Measurements from ENCODE around the gene PCDH9.

DNA sequence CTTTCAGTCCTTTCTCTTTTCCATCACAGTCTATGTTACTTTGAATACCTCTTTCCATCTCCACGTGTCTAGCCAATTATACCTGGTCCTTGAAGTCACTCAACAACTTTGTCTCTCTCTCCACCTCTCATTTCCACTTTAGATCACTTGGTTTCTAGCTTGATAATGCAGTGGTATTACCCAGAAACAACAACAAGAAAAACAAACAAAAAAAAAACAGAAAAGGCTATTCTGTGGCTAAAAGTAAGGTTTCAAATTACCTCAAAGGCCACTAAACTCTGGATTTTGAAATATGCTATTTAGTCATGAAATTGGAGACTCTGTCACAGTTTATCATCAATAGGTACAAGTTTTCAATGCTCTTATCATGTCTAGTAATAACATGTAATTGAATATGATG lies 184.8 kb downstream of the PCDH9 start:
- TF ChIP-seq POLR2A (IDR thresholded peaks at IDR 0.05) = no peak
- TF ChIP-seq, protein P1, sequence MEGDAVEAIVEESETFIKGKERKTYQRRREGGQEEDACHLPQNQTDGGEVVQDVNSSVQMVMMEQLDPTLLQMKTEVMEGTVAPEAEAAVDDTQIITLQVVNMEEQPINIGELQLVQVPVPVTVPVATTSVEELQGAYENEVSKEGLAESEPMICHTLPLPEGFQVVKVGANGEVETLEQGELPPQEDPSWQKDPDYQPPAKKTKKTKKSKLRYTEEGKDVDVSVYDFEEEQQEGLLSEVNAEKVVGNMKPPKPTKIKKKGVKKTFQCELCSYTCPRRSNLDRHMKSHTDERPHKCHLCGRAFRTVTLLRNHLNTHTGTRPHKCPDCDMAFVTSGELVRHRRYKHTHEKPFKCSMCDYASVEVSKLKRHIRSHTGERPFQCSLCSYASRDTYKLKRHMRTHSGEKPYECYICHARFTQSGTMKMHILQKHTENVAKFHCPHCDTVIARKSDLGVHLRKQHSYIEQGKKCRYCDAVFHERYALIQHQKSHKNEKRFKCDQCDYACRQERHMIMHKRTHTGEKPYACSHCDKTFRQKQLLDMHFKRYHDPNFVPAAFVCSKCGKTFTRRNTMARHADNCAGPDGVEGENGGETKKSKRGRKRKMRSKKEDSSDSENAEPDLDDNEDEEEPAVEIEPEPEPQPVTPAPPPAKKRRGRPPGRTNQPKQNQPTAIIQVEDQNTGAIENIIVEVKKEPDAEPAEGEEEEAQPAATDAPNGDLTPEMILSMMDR (IDR thresholded peaks at IDR 0.05 in 8 of 11, conservative IDR thresholded peaks at IDR 0.05 in 3 of 11) = no peak
